ENCODE data around the gene TNFAIP1. TPM values are rescaled to one million over a fixed set of nuclear protein-coding genes. Genes with fewer than 3 reads are reported as not detected.

TNFAIP1 gene
- total RNA-seq, 1 experiment from 2014 or later, result 27.5 TPM

DNA sequence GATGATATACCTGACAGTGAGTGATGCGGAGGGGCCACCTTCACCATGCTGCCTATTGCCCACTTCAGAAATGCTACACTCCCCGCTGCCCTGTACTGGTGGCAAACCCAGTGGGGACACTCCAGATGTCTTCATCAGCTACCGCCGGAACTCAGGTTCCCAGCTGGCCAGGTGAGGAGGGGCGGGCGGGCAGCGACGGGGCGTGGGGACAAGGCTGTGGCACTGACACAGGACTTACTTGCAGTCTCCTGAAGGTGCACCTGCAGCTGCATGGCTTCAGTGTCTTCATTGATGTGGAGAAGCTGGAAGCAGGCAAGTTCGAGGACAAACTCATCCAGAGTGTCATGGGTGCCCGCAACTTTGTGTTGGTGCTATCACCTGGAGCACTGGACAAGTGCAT is 52.5 kb downstream of the TNFAIP1 start:
- no peak overlapping the region for H3K9ac ChIP-seq (ENCODE audit: low read length)

DNA sequence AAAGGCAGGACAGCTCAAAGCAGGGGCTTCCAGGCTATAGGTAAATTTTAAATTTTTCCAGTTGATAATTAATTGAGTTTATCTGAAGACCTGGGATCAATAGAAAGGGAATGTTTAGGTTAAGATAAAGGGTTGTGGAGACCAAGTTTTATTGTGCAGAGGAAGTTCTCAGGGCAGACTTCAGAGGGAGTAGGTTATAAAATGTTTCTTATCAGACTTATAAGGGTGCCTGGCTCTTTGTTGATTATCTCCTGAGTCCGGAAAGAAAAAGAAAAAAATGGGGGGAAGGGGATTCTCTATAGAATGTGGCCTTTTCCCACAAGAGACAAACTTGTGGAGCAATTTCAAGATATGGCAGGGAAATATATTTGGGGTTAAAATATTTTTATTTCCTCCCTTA is 54.6 kb downstream of the TNFAIP1 start:
- Histone ChIP-seq H3K4me1 (ENCODE audit: insufficient read depth, low read length) (peaks cover 4% of the 10 kb centered on the region; the same call in 1 of the 2 replicates), H3K9me2 (replicated peaks; ENCODE audit: low read length) (no peaks in the 10 kb centered on the region), H3K9ac (ENCODE audit: low read length) (no peak overlapping the region), H3K79me2 (ENCODE audit: low read length) (peaks cover 7% of the 10 kb centered on the region; the same call in 1 of the 2 replicates), H3K36me3 (ENCODE audit: low read depth, low read length) (no peaks in the 10 kb centered on the region; the same call in none of the 2 replicates), H3K27ac (ENCODE audit: low read length) (no peak overlapping the region), H3K9me3 (ENCODE audit: low read length) (no peaks in the 10 kb centered on the region), H3K4me3 (ENCODE audit: low read length) (no peak overlapping the region), H2AFZ (ENCODE audit: low read length) (no peak overlapping the region), H4K20me1 (ENCODE audit: low read length) (no peaks in the 10 kb centered on the region), H3K27me3 (ENCODE audit: low read length) (no peaks in the 10 kb centered on the region), H3K4me2 (ENCODE audit: low read length) (no peak overlapping the region), H3F3A (ENCODE audit: low read length, unreplicated experiment) (no peaks in the 10 kb centered on the region)
- TF ChIP-seq EZH2phosphoT487 (IDR thresholded peaks at IDR 0.05; ENCODE audit: borderline replicate concordance, low read length), result no peak
- no peak for TF ChIP-seq EZH2 (IDR thresholded peaks at IDR 0.05; ENCODE audit: low read length, unreplicated experiment)
- TF ChIP-seq CTCF (conservative IDR thresholded peaks at IDR 0.05; ENCODE audit: low read depth, low read length), result no peak
- ChIA-PET POLR2A (ENCODE audit: unreplicated experiment) (no interaction called here), CTCF (no interaction called here)
- no peak for ATAC-seq
- no peak for DNase-seq
- intact Hi-C loops (cut with micrococcal nuclease), result no loop called here
- BruUV-seq (replicated peaks), result no TSS peak

More for the DNA sequence above, 52.5 kb downstream of the TNFAIP1 start:
- Histone ChIP-seq H3K27ac (ENCODE audit: low read length) (no peak overlapping the region), H3K4me1 (ENCODE audit: insufficient read depth, low read length) (peaks cover 9% of the 10 kb centered on the region; the same call in 1 of the 2 replicates), H3K9me2 (replicated peaks; ENCODE audit: low read length) (no peaks in the 10 kb centered on the region), H2AFZ (ENCODE audit: low read length) (no peak overlapping the region), H4K20me1 (ENCODE audit: low read length) (no peaks in the 10 kb centered on the region), H3K36me3 (ENCODE audit: low read depth, low read length) (no peaks in the 10 kb centered on the region; the same call in none of the 2 replicates), H3F3A (ENCODE audit: low read length, unreplicated experiment) (no peaks in the 10 kb centered on the region), H3K9me3 (ENCODE audit: low read length) (no peaks in the 10 kb centered on the region), H3K79me2 (ENCODE audit: low read length) (peaks cover 7% of the 10 kb centered on the region; the same call in 1 of the 2 replicates), H3K4me3 (ENCODE audit: low read length) (no peak overlapping the region), H3K4me2 (ENCODE audit: low read length) (no peak overlapping the region), H3K27me3 (ENCODE audit: low read length) (no peaks in the 10 kb centered on the region)
- DNase-seq (no peak), ATAC-seq (no peak)
- no TSS peak for BruUV-seq (replicated peaks)
- intact Hi-C loops (cut with micrococcal nuclease), result no loop called here
- POLR2A ChIA-PET (ENCODE audit: unreplicated experiment), result no interaction called here
- TF ChIP-seq CTCF (conservative IDR thresholded peaks at IDR 0.05; ENCODE audit: low read depth, low read length), result no peak
- no peak for TF ChIP-seq EZH2phosphoT487 (IDR thresholded peaks at IDR 0.05; ENCODE audit: borderline replicate concordance, low read length)
- no peak for TF ChIP-seq EZH2 (IDR thresholded peaks at IDR 0.05; ENCODE audit: low read length, unreplicated experiment)
- CTCF ChIA-PET, result no interaction called here

- no TSS peak for BruUV-seq (replicated peaks)
These were observed 55.0 kb downstream of the TNFAIP1 start for GRCh38 chr17:28390563-28390962.

More at GRCh38 chr17:28390563-28390962, 55.0 kb downstream of the TNFAIP1 start:
- H2AFZ ChIP-seq (ENCODE audit: low read length), result no peak overlapping the region
- H3K36me3 ChIP-seq (ENCODE audit: low read depth, low read length), result no peaks in the 10 kb centered on the region; the same call in none of the 2 replicates
- no peak for DNase-seq
- no peaks in the 10 kb centered on the region for H3F3A ChIP-seq (ENCODE audit: low read length, unreplicated experiment)
- no peak overlapping the region for H3K4me2 ChIP-seq (ENCODE audit: low read length)
- no peak for ATAC-seq
- CTCF ChIA-PET, result no interaction called here
- no peaks in the 10 kb centered on the region for H3K27me3 ChIP-seq (ENCODE audit: low read length)
- intact Hi-C loops (cut with micrococcal nuclease), result no loop called here
- H3K9ac ChIP-seq (ENCODE audit: low read length), result no peak overlapping the region
- H3K4me1 ChIP-seq (ENCODE audit: insufficient read depth, low read length), result peaks cover under 1% of the 10 kb centered on the region; the same call in 1 of the 2 replicates
- no peak overlapping the region for H3K4me3 ChIP-seq (ENCODE audit: low read length)
- no peaks in the 10 kb centered on the region for H4K20me1 ChIP-seq (ENCODE audit: low read length)
- no peaks in the 10 kb centered on the region for H3K9me2 ChIP-seq (replicated peaks; ENCODE audit: low read length)
- peaks cover 5% of the 10 kb centered on the region; the same call in 1 of the 2 replicates for H3K79me2 ChIP-seq (ENCODE audit: low read length)
- no peak overlapping the region for H3K27ac ChIP-seq (ENCODE audit: low read length)
- TF ChIP-seq EZH2phosphoT487 (IDR thresholded peaks at IDR 0.05; ENCODE audit: borderline replicate concordance, low read length) (no peak), CTCF (conservative IDR thresholded peaks at IDR 0.05; ENCODE audit: low read depth, low read length) (no peak), EZH2 (IDR thresholded peaks at IDR 0.05; ENCODE audit: low read length, unreplicated experiment) (no peak)
- H3K9me3 ChIP-seq (ENCODE audit: low read length), result no peaks in the 10 kb centered on the region
- POLR2A ChIA-PET (ENCODE audit: unreplicated experiment), result no interaction called here

Measured in PC-3 (cell line).